B cell (primary cell): Measurements from ENCODE around the gene RPL32. TPM values are rescaled to one million over a fixed set of nuclear protein-coding genes. Genes with fewer than 3 reads are reported as not detected.

Source experiments
- ATAC-seq: fragments of 200-7000 bp; cut with Tn5 transposase; one replicate; pipeline ENCODE4 v1.10.0; 2021; ENCODE audit warnings: low read depth, mild to moderate bottlenecking, moderate number of reproducible peaks, moderate library complexity
- CTCF ChIA-PET: fragments of 350-600 bp; sonication (Branson Sonifier 250); formaldehyde crosslinking; loops from one replicate; lab custom pipeline; 2021; ENCODE audit warnings: antibody characterized with exemption, inconsistent platforms; lab: Charles Lee
- POLR2A ChIA-PET: fragments of 350-600 bp; sonication (Branson Sonifier 250); formaldehyde crosslinking; loops from one replicate; lab custom pipeline; 2021; ENCODE audit warnings: antibody characterized with exemption; lab: Charles Lee
- DNase-seq: peaks from one replicate; pipeline ENCODE4 v3.0.0; 2013
- H2AFZ ChIP-seq: 2 replicates; pipeline ENCODE4 v1.6.1; 2012; ENCODE audit warnings: mild to moderate bottlenecking, low read depth, low read length; ENCODE audit not compliant: insufficient read depth, poor library complexity, severe bottlenecking
- H3K27ac ChIP-seq, 2 donors: 1 replicate in 1 of 2; 2 replicates in 1 of 2; pipeline ENCODE4 v1.5.1; 2012 to 2013; ENCODE audit warnings: low read length in 2 of 2, mild to moderate bottlenecking in 2 of 2, moderate library complexity in 1 of 2
- H3K27me3 ChIP-seq, 4 experiments: fragments of 200-600 bp in 1 of 4; sonication (generic) in 1 of 4; replicated peaks in 1 of 4; 1 replicate in 2 of 4; 2 replicates in 2 of 4; pipeline versions ENCODE4 v1.6.1 to v1.7.0; 2013 to 2016; ENCODE audit warnings: low read length in 3 of 4, mild to moderate bottlenecking in 2 of 4, mixed read lengths in 1 of 4, moderate library complexity in 1 of 4; ENCODE audit not compliant: insufficient read depth in 4 of 4, control insufficient read depth in 3 of 4; ENCODE audit errors: control extremely low read depth in 1 of 4
- H3K36me3 ChIP-seq, 2 experiments: replicated peaks in 1 of 2; 1 replicate in 1 of 2; 2 replicates in 1 of 2; pipeline versions ENCODE4 v1.6.1 to v1.7.1; 2013; ENCODE audit warnings: low read length in 1 of 2; ENCODE audit not compliant: insufficient read depth in 2 of 2, control insufficient read depth in 1 of 2; ENCODE audit errors: control extremely low read depth in 1 of 2, extremely low read depth in 1 of 2
- H3K4me1 ChIP-seq, 2 donors: fragments of 200-600 bp in 1 of 2; sonication (generic) in 1 of 2; 1 replicate in 1 of 2; 2 replicates in 1 of 2; pipeline versions ENCODE4 v1.5.1 to v1.6.1; 2013 to 2017; ENCODE audit warnings: low read length in 2 of 2; ENCODE audit not compliant: control insufficient read depth in 2 of 2, insufficient read depth in 2 of 2
- H3K4me2 ChIP-seq: replicated peaks from 2 replicates; pipeline ENCODE3; 2012; ENCODE audit warnings: mild to moderate bottlenecking, low read depth, low read length; ENCODE audit not compliant: poor library complexity, severe bottlenecking
- H3K4me3 ChIP-seq, 5 experiments: fragments of 200-600 bp in 1 of 5; sonication (generic) in 1 of 5; 1 replicate in 3 of 5; 2 replicates in 2 of 5; pipeline versions ENCODE4 v1.5.1 to v1.7.0; 2011 to 2016; ENCODE audit warnings: low read length in 4 of 5, mild to moderate bottlenecking in 4 of 5, low read depth in 2 of 5, control low read depth in 1 of 5, moderate library complexity in 1 of 5; ENCODE audit not compliant: insufficient read depth in 1 of 5; ENCODE audit errors: control extremely low read depth in 1 of 5, extremely low read depth in 1 of 5
- H3K79me2 ChIP-seq: fragments of 200-600 bp; sonication (generic); one replicate; pipeline ENCODE4 v1.6.0; 2016; ENCODE audit warnings: low read length; ENCODE audit not compliant: control insufficient read depth, insufficient read depth
- H3K9ac ChIP-seq: fragments of 200-600 bp; sonication (generic); 2 replicates; pipeline ENCODE4 v1.6.1; 2017; ENCODE audit warnings: mild to moderate bottlenecking, low read length, moderate library complexity
- H3K9me3 ChIP-seq, 3 donors: one replicate each; pipeline versions ENCODE4 v1.6.1 to v1.7.1; 2013; ENCODE audit warnings: low read length in 2 of 3; ENCODE audit not compliant: control insufficient read depth in 2 of 3, insufficient read depth in 1 of 3; ENCODE audit errors: control extremely low read depth in 1 of 3
- H4K20me1 ChIP-seq: 2 replicates; pipeline ENCODE4 v1.6.0; 2012; ENCODE audit warnings: mild to moderate bottlenecking, low read length; ENCODE audit not compliant: insufficient read depth, control insufficient read depth, poor library complexity, severe bottlenecking
- H3K27ac Mint-ChIP-seq: one replicate; pipeline ENCODE4 v1.8.0; 2021; ENCODE audit warnings: mixed read lengths
- H3K27me3 Mint-ChIP-seq: one replicate; pipeline ENCODE4 v1.8.0; 2021; ENCODE audit warnings: mixed read lengths
- H3K4me1 Mint-ChIP-seq: one replicate; pipeline ENCODE4 v1.8.0; 2021; ENCODE audit warnings: mixed read lengths
- H3K4me3 Mint-ChIP-seq: one replicate; pipeline ENCODE4 v1.8.0; 2021; ENCODE audit warnings: mixed read lengths
- H3K9me3 Mint-ChIP-seq: one replicate; pipeline ENCODE4 v1.8.0; 2022; ENCODE audit warnings: mixed read lengths; ENCODE audit not compliant: insufficient read depth
- EZH2 ChIP-seq: IDR thresholded peaks from 2 replicates; pipeline ENCODE4 v1.6.1; 2012; ENCODE audit warnings: borderline replicate concordance, low read depth, mild to moderate bottlenecking, moderate library complexity, low read length; ENCODE audit not compliant: insufficient read depth, poor library complexity, severe bottlenecking
- WGBS: methylation state at CpG from one replicate; pipeline ENCODE4 v1.1.5; 2013; ENCODE audit warnings: missing lambda C conversion rate; ENCODE audit not compliant: insufficient coverage; 5-methylcytosine and 5-hydroxymethylcytosine counted together
- intact Hi-C: fragments of 100-400 bp; cut with micrococcal nuclease; formaldehyde crosslinking; loops from one replicate; pipeline ENCODE4 v1.10.0; 2022
- polyA plus RNA-seq: library from polyadenylated mRNA; depleted of rRNA; stranded (reverse); fragments of >200 nt; gene quantifications from 2 replicates; pipeline ENCODE4 v1.2.3, GENCODE V29; 2012
- total RNA-seq, 2 donors: library from RNA; stranded (reverse); fragments of 120-200 nt in 1 of 2; gene quantifications; 1 replicate in 1 of 2; 2 replicates in 1 of 2; pipeline versions ENCODE4 v1.2.3 to v1.2.4, GENCODE V29; 2013 to 2022
- TF ChIP-seq, protein P1 (sequence below): fragments of 200-600 bp; IDR thresholded peaks from one replicate; pipeline ENCODE4 v1.8.0; 2022; ENCODE audit warnings: antibody characterized with exemption, mild to moderate bottlenecking

Gene RPL32
- total and polyA plus RNA-seq, 2 donors (not counting 1 experiment from before 2014, with no cell fraction given) = 2,160 to 2,756 TPM

DNA sequence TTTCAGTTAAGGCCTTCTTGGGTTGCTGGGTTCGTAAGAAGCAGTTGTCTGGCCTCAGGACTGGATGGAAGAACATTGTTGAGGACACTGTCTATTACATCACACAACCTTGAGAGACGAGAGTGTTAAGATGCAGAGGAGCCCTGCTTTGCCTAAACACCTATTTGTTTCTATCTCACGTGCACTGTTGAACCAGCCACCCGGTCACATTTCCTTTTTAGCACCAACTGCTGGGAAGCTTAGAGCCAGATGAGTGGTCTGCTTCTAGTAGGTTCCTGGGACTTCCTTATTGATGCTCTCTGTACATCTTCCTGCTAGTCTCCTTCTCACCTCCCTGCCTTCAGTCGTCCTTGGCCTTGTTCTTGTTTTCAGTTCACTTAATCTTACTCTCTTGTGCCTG is 22.6 kb downstream of the RPL32 start:
- no peak for DNase-seq
- no peaks in the 10 kb centered on the region for H3K27me3 Mint-ChIP-seq
- peaks cover 5% of the 10 kb centered on the region for H3K4me1 Mint-ChIP-seq
- H3K27ac ChIP-seq = no peak overlapping the region
- peaks cover 0 to 7% (median 0%) of the 10 kb centered on the region in 4 experiments for H3K27me3 ChIP-seq
- no peak overlapping the region for H3K4me3 Mint-ChIP-seq
- peaks cover 6 to 8% of the 10 kb centered on the region in 2 donors for H3K4me1 ChIP-seq
- ChIA-PET POLR2A (no interaction called here), CTCF (interaction anchor here (0.9 to 1.5 kb wide), 3 partner anchors 8 to 73 kb away, joined by 3 read pairs; no protein-coding TSS in a partner anchor)
- no peaks in the 10 kb centered on the region for H3K36me3 ChIP-seq
- H3K79me2 ChIP-seq = no peaks in the 10 kb centered on the region
- WGBS = 80% methylated on average over 1 of the region's 5 CpGs
- H3K9me3 ChIP-seq = no peaks in the 10 kb centered on the region
- H3K27ac Mint-ChIP-seq = no peak overlapping the region
- H2AFZ ChIP-seq = no peak overlapping the region
- no peak overlapping the region for H3K9ac ChIP-seq
- H3K4me2 ChIP-seq = no peak overlapping the region
- no peaks in the 10 kb centered on the region for H3K9me3 Mint-ChIP-seq
- no peak overlapping the region for H3K4me3 ChIP-seq
- no peak for ATAC-seq
- H4K20me1 ChIP-seq = no peaks in the 10 kb centered on the region
- intact Hi-C loops = no loop called here
- TF ChIP-seq, protein P1, sequence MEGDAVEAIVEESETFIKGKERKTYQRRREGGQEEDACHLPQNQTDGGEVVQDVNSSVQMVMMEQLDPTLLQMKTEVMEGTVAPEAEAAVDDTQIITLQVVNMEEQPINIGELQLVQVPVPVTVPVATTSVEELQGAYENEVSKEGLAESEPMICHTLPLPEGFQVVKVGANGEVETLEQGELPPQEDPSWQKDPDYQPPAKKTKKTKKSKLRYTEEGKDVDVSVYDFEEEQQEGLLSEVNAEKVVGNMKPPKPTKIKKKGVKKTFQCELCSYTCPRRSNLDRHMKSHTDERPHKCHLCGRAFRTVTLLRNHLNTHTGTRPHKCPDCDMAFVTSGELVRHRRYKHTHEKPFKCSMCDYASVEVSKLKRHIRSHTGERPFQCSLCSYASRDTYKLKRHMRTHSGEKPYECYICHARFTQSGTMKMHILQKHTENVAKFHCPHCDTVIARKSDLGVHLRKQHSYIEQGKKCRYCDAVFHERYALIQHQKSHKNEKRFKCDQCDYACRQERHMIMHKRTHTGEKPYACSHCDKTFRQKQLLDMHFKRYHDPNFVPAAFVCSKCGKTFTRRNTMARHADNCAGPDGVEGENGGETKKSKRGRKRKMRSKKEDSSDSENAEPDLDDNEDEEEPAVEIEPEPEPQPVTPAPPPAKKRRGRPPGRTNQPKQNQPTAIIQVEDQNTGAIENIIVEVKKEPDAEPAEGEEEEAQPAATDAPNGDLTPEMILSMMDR = no peak
- no peak for TF ChIP-seq EZH2

DNA sequence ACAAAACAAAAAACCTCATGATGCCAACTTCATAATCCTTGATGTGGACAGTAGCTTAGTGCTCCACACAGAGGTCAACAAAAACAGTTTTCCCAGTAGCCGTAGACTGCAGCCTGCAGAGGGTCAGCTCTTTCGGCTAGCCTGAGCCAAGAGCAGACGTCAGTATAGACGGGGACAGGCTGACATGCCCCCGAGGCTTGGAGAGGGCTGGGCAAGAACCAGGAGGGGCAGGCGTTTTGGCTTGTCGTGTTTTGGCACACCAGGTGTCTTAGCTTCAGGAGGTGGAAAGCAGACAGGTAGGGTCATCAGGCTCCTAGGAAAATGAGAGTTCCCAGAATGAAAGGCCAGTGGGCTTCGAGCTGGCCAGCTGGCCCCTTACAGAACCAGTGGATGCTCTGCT is 23.1 kb downstream of the RPL32 start:
- ATAC-seq (no peak), DNase-seq (no peak)
- H3K27ac ChIP-seq = no peak overlapping the region
- no peaks in the 10 kb centered on the region for H3K9me3 ChIP-seq
- TF ChIP-seq, protein P1 = no peak
- TF ChIP-seq EZH2 = no peak
- H3K9ac ChIP-seq = no peak overlapping the region
- H3K4me2 ChIP-seq = no peak overlapping the region
- ChIA-PET POLR2A (no interaction called here), CTCF (interaction anchor here (0.9 to 1.2 kb wide), 2 partner anchors 8 to 73 kb away, joined by 3 read pairs; no protein-coding TSS in a partner anchor)
- Mint-ChIP-seq H3K4me1 (peaks cover 5% of the 10 kb centered on the region), H3K27me3 (no peaks in the 10 kb centered on the region), H3K9me3 (no peaks in the 10 kb centered on the region), H3K27ac (no peak overlapping the region), H3K4me3 (no peak overlapping the region)
- no peak overlapping the region for H3K4me3 ChIP-seq
- H3K4me1 ChIP-seq = peaks cover 6 to 8% of the 10 kb centered on the region in 2 donors
- H4K20me1 ChIP-seq = no peaks in the 10 kb centered on the region
- H3K36me3 ChIP-seq = no peaks in the 10 kb centered on the region
- 100% methylated on average over 8 of the region's 8 CpGs for whole genome bisulfite sequencing
- H3K27me3 ChIP-seq = peaks cover 0 to 7% (median 0%) of the 10 kb centered on the region in 4 experiments
- H3K79me2 ChIP-seq = no peaks in the 10 kb centered on the region
- no peak overlapping the region for H2AFZ ChIP-seq
- intact Hi-C loops = no loop called here
